ENCODE data around the gene CNTN4. TPM values are rescaled to one million over a fixed set of nuclear protein-coding genes. Genes with fewer than 3 reads are reported as not detected.
A peak's percentile ranks its signal among the peaks of the same experiment; 100 is the strongest.

CNTN4 gene
- total RNA-seq, 4 donors from 2014 or later: 6.6 to 10.7 (median 9.7) TPM

DNA sequence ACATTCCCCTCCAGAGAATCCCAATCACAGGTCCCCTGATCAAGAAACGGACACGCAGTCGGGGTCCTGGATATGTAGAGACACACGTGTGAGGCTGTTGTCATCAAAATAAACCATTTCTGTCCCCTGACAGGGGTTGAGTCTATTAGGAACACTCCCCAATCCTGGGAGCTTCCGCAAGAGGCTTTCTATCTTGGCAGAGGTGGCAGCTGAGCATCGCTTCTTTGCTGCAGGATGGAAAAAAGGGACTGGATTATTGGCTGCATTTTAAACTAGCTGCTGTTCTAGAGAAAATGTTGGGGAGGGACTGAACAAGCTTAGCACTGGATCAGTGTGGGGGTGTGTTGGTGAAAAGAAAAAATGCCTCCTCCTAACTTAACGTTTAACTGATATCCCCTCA, 2.5 kb upstream of the CNTN4 start:
- no peak for TF ChIP-seq CTCF (IDR thresholded peaks at IDR 0.05)
- no peak for TF ChIP-seq POLR2AphosphoS5 (IDR thresholded peaks at IDR 0.05)
- no peak for TF ChIP-seq POLR2A (IDR thresholded peaks at IDR 0.05; ENCODE audit: low read depth)
- no peak for TF ChIP-seq EP300 (IDR thresholded peaks at IDR 0.05)
- Histone ChIP-seq H3K36me3 (no peaks in the 10 kb centered on the region), H3K27me3 (peaks cover 0 to 53% (median 12%) of the 10 kb centered on the region in 4 donors), H3K27ac (replicated peaks in 1 of 4) (no peak overlapping the region), H3K9me3 (no peaks in the 10 kb centered on the region), H3K4me3 (no peak overlapping the region), H3K4me1 (peaks cover 4 to 23% (median 14%) of the 10 kb centered on the region in 4 donors)
- no peak for DNase-seq (ENCODE audit: extremely low spot score)
- 11% methylated on average over 7 of the region's 7 CpGs for WGBS
- intact Hi-C loops (cut with DNase I): no loop called here

DNA sequence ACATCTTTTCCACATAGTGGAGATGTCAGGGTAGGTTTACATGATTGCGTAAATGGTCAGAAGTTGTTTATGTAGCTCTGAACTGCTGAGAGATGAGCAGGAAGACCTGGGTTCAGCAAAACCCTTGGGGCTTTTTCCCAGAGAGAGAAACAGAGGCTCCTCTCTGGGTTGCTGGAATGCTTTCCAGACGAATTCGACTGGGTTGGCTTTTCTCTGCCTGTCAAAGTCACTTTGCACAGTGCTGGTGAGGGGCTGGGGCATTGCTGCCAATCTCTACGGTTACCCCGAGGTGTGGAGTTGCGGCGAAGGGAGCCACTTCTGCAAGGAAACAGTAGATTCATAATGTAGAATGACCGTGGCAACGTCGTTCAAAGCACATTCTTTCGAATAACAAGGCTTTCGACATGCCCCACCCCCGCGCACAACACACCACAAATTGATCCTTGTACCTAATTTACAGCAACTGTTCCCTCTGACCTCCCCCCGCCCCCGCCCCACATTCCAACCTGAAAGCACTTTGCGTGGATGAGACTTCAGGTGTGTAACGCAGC, 950 bp upstream of the CNTN4 start:
- Histone ChIP-seq H3K36me3 (no peaks in the 10 kb centered on the region), H3K27me3 (peaks cover 0 to 62% (median 12%) of the 10 kb centered on the region in 4 donors), H3K27ac (replicated peaks in 1 of 4) (peak overlapping the region in 3 of 4 donors; percentile 30 to 52 (median 40)), H3K4me1 (peaks cover 4 to 23% (median 14%) of the 10 kb centered on the region in 4 donors), H3K4me3 (peak overlapping the region; percentile 55 to 69 (median 58)), H3K9me3 (no peaks in the 10 kb centered on the region)
- TF ChIP-seq POLR2A (IDR thresholded peaks at IDR 0.05; ENCODE audit: low read depth): no peak
- TF ChIP-seq EP300 (IDR thresholded peaks at IDR 0.05): no peak
- TF ChIP-seq POLR2AphosphoS5 (IDR thresholded peaks at IDR 0.05): no peak
- TF ChIP-seq CTCF (IDR thresholded peaks at IDR 0.05): no peak
- no peak for DNase-seq (ENCODE audit: extremely low spot score)
- 5% methylated on average over 16 of the region's 18 CpGs for whole genome bisulfite sequencing
- intact Hi-C loops (cut with DNase I): no loop called here

DNA sequence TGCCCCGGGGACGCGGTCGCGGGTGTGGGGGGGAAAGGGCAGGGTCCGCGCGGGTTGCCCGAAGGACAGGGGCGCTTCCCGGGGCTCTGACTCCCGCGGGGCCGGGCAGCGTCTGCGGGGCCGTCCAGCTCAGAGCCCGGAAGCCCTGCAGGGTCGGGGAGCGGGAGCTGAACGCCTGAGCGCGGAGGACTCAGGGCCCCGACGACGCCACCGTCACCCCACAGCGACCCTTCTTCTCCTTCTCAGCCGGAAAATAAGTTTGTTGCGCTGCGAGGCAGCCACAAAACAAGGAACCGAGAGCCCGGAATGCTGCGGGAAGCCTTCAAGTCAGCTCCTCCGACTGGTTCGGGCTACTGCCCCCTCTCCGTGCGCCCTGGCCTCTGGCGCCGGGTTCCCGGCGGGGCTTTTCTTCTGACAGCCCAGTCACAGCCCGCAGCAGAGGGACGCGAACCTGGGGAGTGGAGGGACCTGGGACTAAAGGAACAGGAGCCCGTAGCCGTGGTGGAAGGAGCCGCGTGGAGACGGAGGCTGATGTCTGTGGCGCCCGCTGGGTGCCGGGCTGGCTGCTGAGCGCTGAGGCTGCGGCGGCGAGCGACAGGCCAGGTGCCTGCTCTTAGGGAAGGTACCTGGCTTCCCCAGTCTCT, 484 bp downstream of the CNTN4 start:
- intact Hi-C loops (cut with DNase I): no loop called here
- 0% methylated on average over 21 of the region's 58 CpGs for WGBS
- peak overlapping the region; percentile 52 to 73 (median 61) for H3K27ac ChIP-seq (replicated peaks in 1 of 4)
- no peaks in the 10 kb centered on the region for H3K9me3 ChIP-seq
- TF ChIP-seq POLR2A (IDR thresholded peaks at IDR 0.05; ENCODE audit: low read depth) (no peak), CTCF (IDR thresholded peaks at IDR 0.05) (no peak), EP300 (IDR thresholded peaks at IDR 0.05) (no peak), POLR2AphosphoS5 (IDR thresholded peaks at IDR 0.05) (no peak)
- DNase-seq (ENCODE audit: extremely low spot score): no peak
- no peaks in the 10 kb centered on the region for H3K36me3 ChIP-seq
- H3K27me3 ChIP-seq: peaks cover 0 to 64% (median 12%) of the 10 kb centered on the region in 4 donors
- peaks cover 4 to 23% (median 14%) of the 10 kb centered on the region in 4 donors for H3K4me1 ChIP-seq
- H3K4me3 ChIP-seq: peak overlapping the region; percentile 55 to 69 (median 58)

GRCh38 chr3:2099779-2100191, 1.1 kb downstream of the CNTN4 start:
- H3K4me3 ChIP-seq: peak overlapping the region; percentile 55 to 69 (median 58)
- WGBS: 3% methylated on average over 23 of the region's 26 CpGs
- peaks cover 4 to 23% (median 14%) of the 10 kb centered on the region in 4 donors for H3K4me1 ChIP-seq
- no peak for TF ChIP-seq POLR2A (IDR thresholded peaks at IDR 0.05; ENCODE audit: low read depth)
- TF ChIP-seq POLR2AphosphoS5 (IDR thresholded peaks at IDR 0.05): no peak
- TF ChIP-seq CTCF (IDR thresholded peaks at IDR 0.05): no peak
- TF ChIP-seq EP300 (IDR thresholded peaks at IDR 0.05): no peak
- H3K27me3 ChIP-seq: peaks cover 0 to 60% (median 12%) of the 10 kb centered on the region in 4 donors
- H3K27ac ChIP-seq (replicated peaks in 1 of 4): peak overlapping the region in 1 of 4 donors; percentile 73
- H3K9me3 ChIP-seq: no peaks in the 10 kb centered on the region
- intact Hi-C loops (cut with DNase I): no loop called here
- no peak for DNase-seq (ENCODE audit: extremely low spot score)
- no peaks in the 10 kb centered on the region for H3K36me3 ChIP-seq
